K562 (cell line): ENCODE data around the gene MEGF11. TPM values are rescaled to one million over a fixed set of nuclear protein-coding genes. Genes with fewer than 3 reads are reported as not detected.

Experiments used
- ATAC-seq: fragments of 200-7000 bp; cut with Tn5 transposase; 3 replicates; pipeline ENCODE4 v1.9.1; 2020; ENCODE audit warnings: moderate library complexity
- BruUV-seq: library from RNA; stranded (reverse); fragments of 400-500 nt; replicated peaks from 2 replicates; lab custom pipeline; 2021; lab: Mats Ljungman, UMichigan
- CTCF ChIA-PET: fragments of 300-600 bp; formaldehyde crosslinking; extraction: SDS; loops from one replicate; lab custom pipeline; 2021; ENCODE audit warnings: low intra/inter-chr PET ratio; lab: Yijun Ruan, JAX
- POLR2A ChIA-PET: fragments of 300-600, 350-650 bp; sonication (Branson Sonifier 250); formaldehyde crosslinking; extraction: SDS; loops from one replicate; lab custom pipeline; 2021; ENCODE audit warnings: antibody characterized with exemption, inconsistent platforms; lab: Yijun Ruan, JAX
- DNase-seq, 4 experiments: peaks; one replicate each; pipeline versions ENCODE4 v3.0.0 to v3.0.0-alpha.2; 2011 to 2018; ENCODE audit warnings: low spot score in 3 of 4, mixed read lengths in 3 of 4; ENCODE audit errors: extremely low read depth in 1 of 4
- FAIRE-seq: peaks from 2 replicates; lab custom pipeline; 2011; peaks lifted over from hg19 to GRCh38; lab: Jason Lieb, UNC
- H2AFZ ChIP-seq: 2 replicates; pipeline ENCODE4 v1.6.0; 2011; ENCODE audit warnings: low read depth, low read length, control low read depth, inconsistent platforms
- H3K27ac ChIP-seq: fragments of 200-600 bp; 3 replicates; pipeline ENCODE4 v1.8.0; 2011; ENCODE audit warnings: low read depth, mild to moderate bottlenecking, control low read depth, inconsistent platforms, low read length, moderate library complexity, mixed read lengths; ENCODE audit errors: extremely low read depth
- H3K27me3 ChIP-seq, 2 experiments: fragments of 300-600 bp in 1 of 2; 2 replicates in 1 of 2; 3 replicates in 1 of 2; pipeline versions ENCODE4 v1.6.0 to v1.8.0; 2011; ENCODE audit warnings: inconsistent platforms in 2 of 2, low read length in 2 of 2, mild to moderate bottlenecking in 1 of 2, mixed read lengths in 1 of 2, moderate library complexity in 1 of 2; ENCODE audit not compliant: control insufficient read depth in 2 of 2, insufficient read depth in 2 of 2
- H3K36me3 ChIP-seq: fragments of 300-600 bp; 3 replicates; pipeline ENCODE4 v1.8.0; 2011; ENCODE audit warnings: mild to moderate bottlenecking, low read length, inconsistent platforms; ENCODE audit not compliant: control insufficient read depth, insufficient read depth
- H3K4me1 ChIP-seq, 2 experiments: fragments of 200-600 bp in 1 of 2; replicated peaks in 1 of 2; 2 replicates in 1 of 2; 3 replicates in 1 of 2; pipeline versions ENCODE4 v1.5.1 to v1.8.0; 2011; ENCODE audit warnings: inconsistent platforms in 2 of 2, low read length in 2 of 2, mild to moderate bottlenecking in 1 of 2, mixed read lengths in 1 of 2, moderate library complexity in 1 of 2; ENCODE audit not compliant: control insufficient read depth in 2 of 2, insufficient read depth in 2 of 2
- H3K4me2 ChIP-seq: 2 replicates; pipeline ENCODE4 v1.6.1; 2011; ENCODE audit warnings: low read length, control low read depth, inconsistent platforms, mixed read lengths; ENCODE audit not compliant: insufficient read depth
- H3K4me3 ChIP-seq: fragments of 200-600 bp; sonication (generic), shearing (Covaris generic); 2 replicates; pipeline ENCODE4 v1.5.1; 2016; ENCODE audit warnings: control low read depth, inconsistent platforms
- H3K79me2 ChIP-seq: fragments of 200-600 bp; 3 replicates; pipeline ENCODE4 v1.8.0; 2011; ENCODE audit warnings: low read length, inconsistent platforms; ENCODE audit not compliant: control insufficient read depth, insufficient read depth
- H3K9ac ChIP-seq, 2 experiments: 2 replicates each; pipeline versions ENCODE4 v1.6.0 to v1.6.1; 2011; ENCODE audit warnings: low read depth in 2 of 2, low read length in 2 of 2, control low read depth in 1 of 2, inconsistent platforms in 1 of 2, mild to moderate bottlenecking in 1 of 2, mixed read lengths in 1 of 2; ENCODE audit not compliant: insufficient read depth in 1 of 2
- H3K9me1 ChIP-seq: one replicate; pipeline ENCODE4 v1.6.0; 2011; ENCODE audit warnings: inconsistent platforms, mild to moderate bottlenecking, low read length, moderate library complexity; ENCODE audit not compliant: control insufficient read depth, insufficient read depth
- H3K9me3 ChIP-seq: replicated peaks from 2 replicates; pipeline ENCODE4 v1.5.1; 2011; ENCODE audit warnings: low read depth, low read length, inconsistent platforms; ENCODE audit not compliant: control insufficient read depth, insufficient read depth
- H4K20me1 ChIP-seq: replicated peaks from 2 replicates; pipeline ENCODE4 v1.6.1; 2011; ENCODE audit warnings: low read length, inconsistent platforms, mixed read lengths; ENCODE audit not compliant: control insufficient read depth, insufficient read depth
- DLX4 ChIP-seq: fragments of 250-450 bp; sonication (Bioruptor Pico); IDR thresholded peaks from 2 replicates; pipeline ENCODE4 v1.6.1; 2021; ENCODE audit warnings: mild to moderate bottlenecking
- NBN ChIP-seq: fragments of 450-650 bp; IDR thresholded peaks from 2 replicates; pipeline ENCODE4 v1.6.1; 2016; ENCODE audit warnings: low read depth, mild to moderate bottlenecking
- OTX1 ChIP-seq: fragments of 450-650 bp; formaldehyde crosslinking; IDR thresholded peaks from 2 replicates; pipeline ENCODE4 v1.4.0; 2022; ENCODE audit warnings: mild to moderate bottlenecking
- TSHZ1 ChIP-seq: fragments of 250-450 bp; sonication (Bioruptor Pico); IDR thresholded peaks from 2 replicates; pipeline ENCODE4 v1.4.0; 2020; ENCODE audit warnings: mild to moderate bottlenecking, moderate library complexity
- WGBS: fragments of 100-300 bp; shearing (Covaris generic); methylation state at CpG from one replicate; pipeline ENCODE4 v1.1.6; 2016; ENCODE audit warnings: low coverage, mixed read lengths; ENCODE audit not compliant: insufficient coverage; ENCODE audit errors: missing lambda C conversion rate; 5-methylcytosine and 5-hydroxymethylcytosine counted together
- in situ Hi-C: fragments of 300-500 bp; cut with MboI; formaldehyde crosslinking; loops from 4 replicates; pipeline ENCODE4 v1.15.0; 2018; ENCODE audit warnings: inconsistent platforms, mixed read lengths
- intact Hi-C: fragments of 100-400 bp; cut with micrococcal nuclease; formaldehyde crosslinking; loops from 2 replicates; pipeline ENCODE4 v1.14.2; 2022
- polyA plus RNA-seq, 8 experiments: library from polyadenylated mRNA; depleted of rRNA in 4 of 8; stranded (reverse) in 5 of 8; unstranded in 3 of 8; fragments of >200 nt; fragmentation: Nextera tagmentation in 2 of 8; fragmentation: Illumina TruSeq in 1 of 8; extraction: Ambion mirVana in 2 of 8; extraction: Trizol in 1 of 8; gene quantifications; 2 replicates each; pipeline versions ENCODE4 v1.2.1 to v1.2.3, GENCODE V29; 2011 to 2014; ENCODE audit warnings: inconsistent platforms in 1 of 8, missing spikeins in 1 of 8
- total RNA-seq, 7 experiments: library from RNA; depleted of rRNA in 6 of 7; stranded (reverse); fragments of >200 nt in 6 of 7; fragmentation: Illumina TruSeq in 2 of 7; extraction: Trizol in 2 of 7; gene quantifications; 2 replicates each; pipeline versions ENCODE4 v1.2.1 to v1.2.3, GENCODE V29; 2011 to 2021; ENCODE audit warnings: low replicate concordance in 1 of 7
- TF ChIP-seq, protein P1 (sequence below): fragments of 250-450 bp; sonication (Bioruptor Pico); IDR thresholded peaks from 2 replicates; pipeline ENCODE4 v1.4.0; 2020; ENCODE audit warnings: mild to moderate bottlenecking, moderate library complexity, borderline replicate concordance
- TF ChIP-seq, protein P2 (sequence below): fragments of 250-450 bp; sonication (Bioruptor Pico); IDR thresholded peaks from 2 replicates; pipeline ENCODE4 v1.5.0; 2021; ENCODE audit warnings: mild to moderate bottlenecking, borderline replicate concordance

MEGF11 gene
- total and polyA plus RNA-seq, 9 of the 15 experiments (the other 6 are each of a cell fraction or from before 2014, with no cell fraction given), result 0.06 to 0.23 (median 0.20) TPM; not detected in 6

DNA sequence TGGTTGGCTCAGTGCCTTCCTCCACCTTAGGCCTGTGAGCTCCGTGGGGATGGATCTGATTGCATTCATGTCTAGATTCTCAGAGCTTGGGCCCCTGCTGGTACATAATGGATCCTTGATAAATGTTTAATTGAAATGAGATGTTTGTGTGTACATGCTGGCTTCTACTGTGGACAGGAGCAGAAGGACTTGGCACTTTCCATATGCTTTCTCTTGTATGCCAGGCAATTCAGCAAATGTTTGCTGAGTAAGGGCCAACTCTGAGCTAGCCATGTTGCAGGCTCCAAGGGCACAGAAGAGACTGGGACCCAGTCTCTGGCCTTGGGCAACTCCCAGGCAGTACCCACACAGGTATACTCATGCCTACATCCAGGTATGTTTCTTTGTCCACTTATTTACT lies 317.3 kb downstream of the MEGF11 start:
- in situ Hi-C loops, result no loop called here
- H3K9ac ChIP-seq, result no peak overlapping the region
- WGBS, result 4% methylated on average over 1 of the region's 1 CpG
- no peak overlapping the region for H3K4me2 ChIP-seq
- no peak overlapping the region for H3K27ac ChIP-seq
- ATAC-seq (no peak), DNase-seq (no peak), FAIRE-seq (no peak)
- no peaks in the 10 kb centered on the region for H3K36me3 ChIP-seq
- H3K79me2 ChIP-seq, result no peaks in the 10 kb centered on the region
- TF ChIP-seq NBN (no peak), DLX4 (no peak), OTX1 (CRISPR knock-in tag) (no peak), TSHZ1 (CRISPR knock-in tag) (no peak)
- TF ChIP-seq, protein P1, sequence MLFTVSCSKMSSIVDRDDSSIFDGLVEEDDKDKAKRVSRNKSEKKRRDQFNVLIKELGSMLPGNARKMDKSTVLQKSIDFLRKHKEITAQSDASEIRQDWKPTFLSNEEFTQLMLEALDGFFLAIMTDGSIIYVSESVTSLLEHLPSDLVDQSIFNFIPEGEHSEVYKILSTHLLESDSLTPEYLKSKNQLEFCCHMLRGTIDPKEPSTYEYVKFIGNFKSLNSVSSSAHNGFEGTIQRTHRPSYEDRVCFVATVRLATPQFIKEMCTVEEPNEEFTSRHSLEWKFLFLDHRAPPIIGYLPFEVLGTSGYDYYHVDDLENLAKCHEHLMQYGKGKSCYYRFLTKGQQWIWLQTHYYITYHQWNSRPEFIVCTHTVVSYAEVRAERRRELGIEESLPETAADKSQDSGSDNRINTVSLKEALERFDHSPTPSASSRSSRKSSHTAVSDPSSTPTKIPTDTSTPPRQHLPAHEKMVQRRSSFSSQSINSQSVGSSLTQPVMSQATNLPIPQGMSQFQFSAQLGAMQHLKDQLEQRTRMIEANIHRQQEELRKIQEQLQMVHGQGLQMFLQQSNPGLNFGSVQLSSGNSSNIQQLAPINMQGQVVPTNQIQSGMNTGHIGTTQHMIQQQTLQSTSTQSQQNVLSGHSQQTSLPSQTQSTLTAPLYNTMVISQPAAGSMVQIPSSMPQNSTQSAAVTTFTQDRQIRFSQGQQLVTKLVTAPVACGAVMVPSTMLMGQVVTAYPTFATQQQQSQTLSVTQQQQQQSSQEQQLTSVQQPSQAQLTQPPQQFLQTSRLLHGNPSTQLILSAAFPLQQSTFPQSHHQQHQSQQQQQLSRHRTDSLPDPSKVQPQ (CRISPR knock-in tag), result no peak
- TF ChIP-seq, protein P2, sequence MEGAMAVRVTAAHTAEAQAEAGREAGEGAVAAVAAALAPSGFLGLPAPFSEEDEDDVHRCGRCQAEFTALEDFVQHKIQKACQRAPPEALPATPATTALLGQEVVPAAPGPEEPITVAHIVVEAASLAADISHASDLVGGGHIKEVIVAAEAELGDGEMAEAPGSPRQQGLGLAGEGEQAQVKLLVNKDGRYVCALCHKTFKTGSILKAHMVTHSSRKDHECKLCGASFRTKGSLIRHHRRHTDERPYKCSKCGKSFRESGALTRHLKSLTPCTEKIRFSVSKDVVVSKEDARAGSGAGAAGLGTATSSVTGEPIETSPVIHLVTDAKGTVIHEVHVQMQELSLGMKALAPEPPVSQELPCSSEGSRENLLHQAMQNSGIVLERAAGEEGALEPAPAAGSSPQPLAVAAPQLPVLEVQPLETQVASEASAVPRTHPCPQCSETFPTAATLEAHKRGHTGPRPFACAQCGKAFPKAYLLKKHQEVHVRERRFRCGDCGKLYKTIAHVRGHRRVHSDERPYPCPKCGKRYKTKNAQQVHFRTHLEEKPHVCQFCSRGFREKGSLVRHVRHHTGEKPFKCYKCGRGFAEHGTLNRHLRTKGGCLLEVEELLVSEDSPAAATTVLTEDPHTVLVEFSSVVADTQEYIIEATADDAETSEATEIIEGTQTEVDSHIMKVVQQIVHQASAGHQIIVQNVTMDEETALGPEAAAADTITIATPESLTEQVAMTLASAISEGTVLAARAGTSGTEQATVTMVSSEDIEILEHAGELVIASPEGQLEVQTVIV, result no peak
- peaks cover 0 to 4% of the 10 kb centered on the region in 2 experiments; a peak in 3 of 5 replicates for H3K4me1 ChIP-seq
- no peak overlapping the region for H2AFZ ChIP-seq
- H4K20me1 ChIP-seq, result peaks cover 4% of the 10 kb centered on the region; the same call in 1 of the 2 replicates
- ChIA-PET POLR2A (interaction anchor here (0.5 to 0.6 kb wide), 3 partner anchors 24 to 268 kb away, joined by 3 to 4 read pairs (median 3); no protein-coding TSS in a partner anchor), CTCF (no interaction called here)
- peaks cover 8 to 31% of the 10 kb centered on the region in 2 experiments for H3K27me3 ChIP-seq
- H3K9me1 ChIP-seq, result no peaks in the 10 kb centered on the region
- intact Hi-C loops, result no loop called here
- BruUV-seq, result no TSS peak
- no peak overlapping the region for H3K4me3 ChIP-seq
- no peaks in the 10 kb centered on the region for H3K9me3 ChIP-seq
